ENCODE measurements around the gene XPO1.
"Not testable (repeated sequence)": the region's sequence is repeated elsewhere in the genome, so short reads cannot be mapped to it uniquely, and the experiment has no call there.

The XPO1 gene

DNA sequence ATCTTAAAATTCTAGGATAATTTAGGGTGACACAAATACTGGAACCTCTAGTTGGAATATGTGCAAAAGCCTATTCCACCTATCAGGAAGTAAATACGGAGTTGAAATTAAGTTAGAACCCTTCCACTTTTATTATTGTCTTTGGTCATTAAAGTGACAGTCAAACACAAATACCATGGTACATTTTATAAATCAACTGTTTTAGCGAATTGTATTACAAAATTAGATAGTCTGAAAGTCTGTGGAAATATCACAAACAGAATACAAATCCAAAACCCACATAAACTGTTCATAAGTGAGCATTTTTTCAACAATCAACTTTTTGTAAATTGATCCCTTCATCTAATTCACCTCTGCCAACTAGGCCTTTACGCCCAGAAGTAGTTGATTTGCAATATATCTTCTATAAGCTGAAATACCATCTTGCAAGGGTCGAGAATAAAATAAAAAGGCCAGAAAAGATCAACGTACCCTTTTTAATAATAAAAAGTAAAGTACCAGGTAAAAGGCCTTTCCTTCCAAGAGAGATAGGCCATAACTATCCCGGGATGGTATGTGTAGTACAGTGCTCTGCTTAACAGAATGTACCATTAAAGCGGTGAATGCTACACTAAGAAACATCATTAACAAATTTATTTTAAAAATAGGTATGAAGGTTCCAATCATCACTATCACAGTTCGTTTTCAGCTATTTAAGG is 68.6 kb downstream of the XPO1 start:
- DNase-seq (ENCODE audit: low spot score), result no peak

- DNase-seq (ENCODE audit: low spot score), result not testable (repeated sequence)
Measured at GRCh38 chr2:61468231-61468630, 69.9 kb downstream of the XPO1 start.

DNA sequence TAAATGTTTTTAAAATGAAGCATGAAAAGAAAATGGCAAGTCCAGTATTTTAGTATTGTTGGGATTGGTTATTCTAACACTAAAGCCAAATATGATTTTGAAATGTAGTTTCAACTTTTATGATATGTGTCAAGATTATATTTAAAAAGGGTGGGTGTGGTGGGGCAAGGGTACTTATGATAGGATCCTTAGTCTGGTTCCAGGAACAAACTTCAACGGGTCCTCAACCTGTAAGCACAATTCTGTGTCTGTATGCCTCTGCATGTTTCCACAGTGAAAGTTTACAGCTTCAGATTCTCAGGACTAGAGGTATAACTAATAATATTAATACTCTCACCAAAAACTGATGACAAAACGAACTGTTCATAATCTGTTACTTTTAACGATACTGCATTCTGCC is 73.1 kb downstream of the XPO1 start:
- no peak for DNase-seq (ENCODE audit: low spot score)

DNA sequence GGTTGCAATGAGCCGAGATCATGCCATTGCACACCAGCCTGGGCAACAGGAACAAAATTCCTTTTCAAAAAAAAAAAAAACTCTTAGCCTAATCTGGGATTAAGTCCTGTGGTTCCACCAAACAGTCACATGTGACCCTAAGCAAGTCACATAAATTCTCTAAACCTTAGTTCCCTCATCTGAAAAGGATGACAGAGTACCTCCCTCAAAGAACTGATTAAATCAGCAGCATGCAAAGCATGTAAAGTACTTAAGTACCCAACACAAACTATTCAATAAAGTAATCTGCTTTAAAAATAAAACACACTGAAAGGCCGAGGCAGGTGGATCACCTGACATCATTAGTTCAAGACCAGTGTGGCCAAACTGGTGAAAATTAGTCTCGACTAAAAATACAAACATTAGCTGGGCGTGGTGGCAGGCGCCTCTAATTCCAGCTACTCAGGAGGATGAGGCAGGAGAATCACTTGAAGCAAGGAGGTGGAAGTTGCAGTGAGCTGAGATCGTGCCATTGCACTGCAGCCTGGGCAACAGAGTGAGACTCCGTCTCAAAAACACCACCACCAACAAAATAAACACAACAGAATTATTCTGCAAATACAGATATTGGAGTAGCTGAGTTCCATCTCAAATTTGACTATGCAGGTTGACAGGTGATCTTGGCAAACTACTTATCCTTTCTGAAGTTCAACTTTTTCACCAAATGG is 74.2 kb downstream of the XPO1 start:
- DNase-seq (ENCODE audit: low spot score), result no peak

GRCh38 chr2:61461404-61461803 is 76.8 kb downstream of the XPO1 start:
- no peak for DNase-seq (ENCODE audit: low spot score)

DNA sequence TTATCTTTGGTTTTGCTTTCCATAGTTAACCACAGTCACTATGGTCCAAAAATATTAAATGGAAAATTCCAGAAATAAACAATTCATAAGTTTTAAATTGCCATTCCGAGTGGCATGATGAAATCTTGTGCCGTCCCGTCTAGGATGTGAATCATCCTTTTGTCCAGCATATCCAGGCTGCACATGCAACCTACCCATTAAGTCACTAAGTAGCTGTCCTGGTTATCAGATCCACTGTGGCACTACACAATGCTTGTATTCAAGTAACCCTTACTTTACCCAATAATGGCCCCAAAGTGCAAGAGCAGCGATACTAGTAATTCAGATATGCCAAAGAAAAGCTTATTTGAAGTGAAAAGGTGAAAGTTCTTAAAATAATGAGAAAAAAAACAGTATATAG is 78.0 kb downstream of the XPO1 start:
- DNase-seq (ENCODE audit: low spot score), result no peak

- DNase-seq (ENCODE audit: low spot score), result no peak
Measured at GRCh38 chr2:61456746-61457420, 81.3 kb downstream of the XPO1 start.

DNA sequence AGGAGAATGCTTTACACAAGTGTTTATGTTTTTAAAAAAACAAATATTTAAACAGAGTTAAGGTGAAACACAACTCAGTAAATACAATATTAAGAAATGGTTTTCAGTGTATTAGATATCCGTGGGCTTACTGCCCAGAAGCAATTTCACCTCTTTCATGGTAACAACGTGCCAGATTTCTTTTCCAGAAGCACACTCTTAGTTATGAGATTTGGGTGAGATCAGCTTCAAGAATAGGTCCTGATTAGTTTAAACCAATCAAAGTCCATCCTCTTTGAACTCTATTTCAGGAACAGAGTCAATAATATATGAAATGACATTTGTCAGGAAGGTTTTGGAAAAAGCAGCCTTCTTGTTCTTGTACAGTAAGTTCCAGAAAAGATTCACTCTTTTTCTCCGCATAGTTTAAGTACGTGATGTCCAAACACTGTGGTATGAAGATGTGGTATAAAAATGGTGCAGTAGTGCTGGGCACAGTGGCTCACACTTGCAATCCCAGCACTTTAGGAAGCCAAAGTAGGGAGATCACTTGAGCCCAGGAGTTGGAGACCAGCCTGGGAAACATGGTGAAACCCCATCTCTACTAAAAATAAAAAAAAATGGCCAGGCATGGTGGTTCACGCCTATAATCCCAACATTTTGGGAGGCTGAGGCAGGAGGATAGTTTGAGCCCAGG is 81.9 kb downstream of the XPO1 start:
- no peak for DNase-seq (ENCODE audit: low spot score)

DNA sequence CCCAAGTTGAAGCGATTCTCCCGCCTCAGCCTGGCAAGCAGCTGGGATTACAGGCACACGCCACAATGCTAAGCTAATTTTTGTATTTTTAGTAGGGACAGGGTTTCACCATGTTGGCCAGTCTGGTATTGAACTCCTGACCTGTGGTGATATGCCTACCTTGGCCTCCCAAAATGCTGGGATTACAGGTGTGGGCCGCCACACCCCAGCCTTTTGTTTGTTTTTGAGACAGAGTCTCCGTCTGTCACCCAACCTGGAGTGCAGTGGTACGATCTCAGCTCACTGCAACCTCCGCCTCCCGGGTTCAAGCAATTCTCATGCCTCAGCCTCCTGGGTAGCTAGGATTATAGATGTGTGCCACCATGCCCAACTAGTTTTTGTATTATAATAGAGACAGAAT is 83.2 kb downstream of the XPO1 start:
- DNase-seq (ENCODE audit: low spot score), result not testable (repeated sequence)

- DNase-seq (ENCODE audit: low spot score), result no peak
Measured at GRCh38 chr2:61454383-61454782, 83.8 kb downstream of the XPO1 start.

DNA sequence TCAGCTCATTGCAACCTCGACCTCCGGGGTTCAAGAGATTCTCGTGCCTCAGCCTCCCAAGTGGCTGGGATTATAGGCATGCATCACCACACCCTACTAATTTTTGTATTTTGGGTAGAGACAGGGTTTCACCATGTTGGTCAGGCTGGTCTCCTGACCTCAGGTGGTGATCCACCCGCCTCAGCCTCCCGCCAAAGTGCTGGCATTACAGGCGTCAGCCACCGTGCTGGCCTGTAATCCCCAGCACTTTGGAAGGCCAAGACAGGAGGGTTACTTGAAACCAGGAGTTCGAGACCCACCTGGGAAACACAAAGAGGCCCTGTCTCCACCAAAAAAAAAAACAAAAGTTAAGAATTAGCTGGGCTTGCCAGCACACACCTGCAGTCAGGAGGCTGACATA is 85.8 kb downstream of the XPO1 start:
- no peak for DNase-seq (ENCODE audit: low spot score)

- no peak for DNase-seq (ENCODE audit: low spot score)
Measured at GRCh38 chr2:61451178-61451577, 87.0 kb downstream of the XPO1 start.

- no peak for DNase-seq (ENCODE audit: low spot score)
Measured at GRCh38 chr2:61450144-61450543, 88.0 kb downstream of the XPO1 start.

DNA sequence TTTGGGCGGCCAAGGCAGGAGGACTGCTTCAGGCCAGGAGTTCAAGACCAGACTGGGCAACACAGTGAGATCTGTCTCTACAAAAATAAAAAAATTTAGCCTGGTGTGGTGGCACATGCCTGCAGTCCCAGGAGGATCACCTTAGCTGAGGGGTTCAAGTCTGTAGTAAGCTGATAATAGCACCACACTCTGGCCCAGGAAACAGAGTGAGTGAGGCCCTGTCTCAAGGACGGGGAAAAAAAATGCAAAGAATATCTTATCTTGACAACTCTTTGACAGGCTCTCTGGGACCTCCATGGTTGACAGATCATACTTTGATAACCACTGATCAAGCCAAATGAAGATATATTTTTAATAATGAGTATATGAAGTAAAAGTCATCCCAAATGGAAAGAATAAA is 89.9 kb downstream of the XPO1 start:
- no peak for DNase-seq (ENCODE audit: low spot score)

GRCh38 chr2:61446971-61447370 is 91.2 kb downstream of the XPO1 start:
- not testable (repeated sequence) for DNase-seq (ENCODE audit: low spot score)

- peak; percentile 28 for DNase-seq (ENCODE audit: low spot score)
Measured at GRCh38 chr2:61443342-61444041, 94.7 kb downstream of the XPO1 start.

GRCh38 chr2:61439241-61440002 is 98.7 kb downstream of the XPO1 start:
- no peak for DNase-seq (ENCODE audit: low spot score)

- no peak for DNase-seq (ENCODE audit: low spot score)
Measured at GRCh38 chr2:61438670-61439069, 99.5 kb downstream of the XPO1 start.

DNA sequence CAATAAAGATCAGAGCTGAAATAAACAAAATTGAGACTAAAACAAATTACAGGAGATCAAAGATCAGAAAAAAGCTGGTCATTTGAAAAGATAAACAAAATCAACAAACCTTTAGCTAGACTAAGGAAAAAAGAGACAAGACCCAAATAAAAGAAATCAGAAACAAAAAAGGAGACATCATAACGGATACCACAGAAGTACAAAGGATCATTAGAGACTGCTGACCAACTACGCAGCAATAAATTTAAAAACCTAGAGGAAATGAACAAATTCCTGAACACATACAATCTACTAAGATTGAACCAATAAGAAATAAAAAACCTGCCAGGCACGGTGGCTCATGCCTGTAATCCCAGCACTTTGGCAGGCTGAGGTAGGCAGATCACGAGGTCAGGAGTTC is 101.0 kb downstream of the XPO1 start:
- no peak for DNase-seq (ENCODE audit: low spot score)

GRCh38 chr2:61436092-61436491 is 102.1 kb downstream of the XPO1 start:
- DNase-seq (ENCODE audit: low spot score), result no peak

DNA sequence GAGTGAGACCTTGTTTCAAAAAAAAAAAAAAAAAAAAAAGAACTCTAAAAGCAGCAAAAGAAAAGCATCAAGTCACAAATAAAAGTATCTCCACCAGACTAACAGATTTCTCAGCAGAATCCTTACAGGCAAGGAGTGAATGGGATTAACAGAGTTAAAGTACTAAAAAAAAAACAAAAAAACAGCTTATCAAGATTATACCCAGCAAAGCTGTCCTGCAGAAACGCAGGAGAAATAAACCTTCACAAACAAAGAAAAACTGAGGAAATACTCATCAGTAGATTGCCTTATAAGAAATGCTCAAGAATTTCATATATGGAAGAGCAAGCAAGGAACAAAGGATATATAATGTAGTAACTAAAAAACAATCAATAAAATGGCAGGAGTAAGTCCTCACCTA is 102.9 kb downstream of the XPO1 start:
- no peak for DNase-seq (ENCODE audit: low spot score)

All from germinal center (tissue), 1 donor.